Astrocyte (in vitro differentiated cells and primary cell): ENCODE measurements around the gene NCOA3.

ENCODE experiments used
- EZH2 ChIP-seq: IDR thresholded peaks from 2 replicates; pipeline ENCODE4 v1.6.1; 2012; ENCODE audit warnings: mild to moderate bottlenecking, low read length, inconsistent platforms; ENCODE audit not compliant: insufficient read depth
- TF ChIP-seq, protein P1 (sequence below): IDR thresholded peaks from 2 replicates; pipeline ENCODE4 v1.5.1; 2011; ENCODE audit warnings: low read depth, mild to moderate bottlenecking, inconsistent platforms, low read length, moderate library complexity; ENCODE audit not compliant: insufficient read depth

DNA sequence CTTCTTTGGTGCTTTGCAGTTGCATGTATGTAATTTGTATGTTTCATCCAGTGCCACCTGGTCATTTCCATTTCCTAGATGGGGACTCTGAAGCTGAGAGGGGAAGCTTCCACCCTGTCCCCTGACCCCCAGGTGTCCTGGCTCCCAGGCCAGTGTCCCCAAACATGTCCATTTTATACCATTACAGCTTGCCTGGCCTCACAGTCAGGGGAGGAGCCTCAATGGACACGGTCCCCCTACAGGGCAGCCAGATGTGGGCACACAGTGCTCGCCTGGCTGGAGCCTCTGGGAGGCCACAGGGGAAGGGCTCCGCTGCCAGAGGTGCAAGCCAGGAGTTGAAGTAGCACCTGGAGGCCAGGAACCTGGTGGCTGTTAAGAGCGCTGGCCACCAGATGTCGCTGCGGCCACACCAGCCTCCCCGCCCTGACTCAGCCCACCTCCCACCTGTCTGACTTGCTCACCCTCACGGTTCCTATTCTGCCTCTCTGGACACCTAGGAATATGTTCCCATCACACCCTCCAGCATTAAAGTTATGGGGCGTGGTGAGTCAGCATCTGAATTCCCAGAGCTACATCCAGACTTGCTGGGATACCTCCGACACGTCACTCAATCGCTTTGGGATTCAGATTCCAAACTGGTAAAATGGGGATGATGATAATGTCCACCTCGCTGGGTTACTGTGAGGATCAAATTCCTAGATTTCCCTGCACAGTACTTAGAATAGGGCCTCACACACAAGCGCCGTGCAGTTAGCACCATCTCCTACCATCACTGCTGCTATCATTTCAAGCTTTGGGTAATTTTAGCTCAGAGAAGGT is 176.2 kb downstream of the NCOA3 start:
- TF ChIP-seq EZH2 = no peak
- TF ChIP-seq, protein P1, sequence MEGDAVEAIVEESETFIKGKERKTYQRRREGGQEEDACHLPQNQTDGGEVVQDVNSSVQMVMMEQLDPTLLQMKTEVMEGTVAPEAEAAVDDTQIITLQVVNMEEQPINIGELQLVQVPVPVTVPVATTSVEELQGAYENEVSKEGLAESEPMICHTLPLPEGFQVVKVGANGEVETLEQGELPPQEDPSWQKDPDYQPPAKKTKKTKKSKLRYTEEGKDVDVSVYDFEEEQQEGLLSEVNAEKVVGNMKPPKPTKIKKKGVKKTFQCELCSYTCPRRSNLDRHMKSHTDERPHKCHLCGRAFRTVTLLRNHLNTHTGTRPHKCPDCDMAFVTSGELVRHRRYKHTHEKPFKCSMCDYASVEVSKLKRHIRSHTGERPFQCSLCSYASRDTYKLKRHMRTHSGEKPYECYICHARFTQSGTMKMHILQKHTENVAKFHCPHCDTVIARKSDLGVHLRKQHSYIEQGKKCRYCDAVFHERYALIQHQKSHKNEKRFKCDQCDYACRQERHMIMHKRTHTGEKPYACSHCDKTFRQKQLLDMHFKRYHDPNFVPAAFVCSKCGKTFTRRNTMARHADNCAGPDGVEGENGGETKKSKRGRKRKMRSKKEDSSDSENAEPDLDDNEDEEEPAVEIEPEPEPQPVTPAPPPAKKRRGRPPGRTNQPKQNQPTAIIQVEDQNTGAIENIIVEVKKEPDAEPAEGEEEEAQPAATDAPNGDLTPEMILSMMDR = peak; percentile 56
